Neuronal stem cell (in vitro differentiated cells): ENCODE data around the gene TMEM205.
A peak's percentile ranks its signal among the peaks of the same experiment; 100 is the strongest.

ENCODE experiments used
- DNase-seq: peaks from one replicate; pipeline ENCODE4 v3.0.0-alpha.2; 2013; ENCODE audit warnings: low spot score
- H2AFZ ChIP-seq: one replicate; pipeline ENCODE4 v1.6.1; 2013; ENCODE audit warnings: mild to moderate bottlenecking, low read length, inconsistent platforms
- H2AK5ac ChIP-seq: 2 replicates; pipeline ENCODE4 v1.6.1; 2013; ENCODE audit warnings: low read depth, mild to moderate bottlenecking, inconsistent platforms, low read length, moderate library complexity, mixed read lengths
- H2BK120ac ChIP-seq: 2 replicates; pipeline ENCODE4 v1.6.1; 2013; ENCODE audit warnings: low read depth, mild to moderate bottlenecking, inconsistent platforms, low read length, moderate library complexity, mixed read lengths
- H2BK12ac ChIP-seq: one replicate; pipeline ENCODE4 v1.6.1; 2013; ENCODE audit warnings: low read length, inconsistent platforms
- H2BK15ac ChIP-seq: 2 replicates; pipeline ENCODE4 v1.6.1; 2013; ENCODE audit warnings: mild to moderate bottlenecking, low read length, inconsistent platforms, mixed read lengths
- H2BK5ac ChIP-seq: one replicate; pipeline ENCODE4 v1.6.1; 2013; ENCODE audit warnings: inconsistent platforms, mild to moderate bottlenecking, low read length, moderate library complexity
- H3K14ac ChIP-seq: one replicate; pipeline ENCODE4 v1.6.1; 2013; ENCODE audit warnings: low read length, inconsistent platforms
- H3K18ac ChIP-seq: 2 replicates; pipeline ENCODE4 v1.6.1; 2013; ENCODE audit warnings: low read length, inconsistent platforms
- H3K23ac ChIP-seq: 2 replicates; pipeline ENCODE4 v1.6.1; 2013; ENCODE audit warnings: low read depth, mild to moderate bottlenecking, mixed read lengths, low read length, inconsistent platforms; ENCODE audit not compliant: poor library complexity
- H3K27ac ChIP-seq: replicated peaks from 3 replicates; pipeline ENCODE4 v1.5.1; 2013; ENCODE audit warnings: low read length, inconsistent platforms
- H3K27me3 ChIP-seq, 3 experiments: 2 replicates each; pipeline ENCODE4 v1.6.1; 2013; ENCODE audit warnings: low read length in 3 of 3, mild to moderate bottlenecking in 2 of 3, inconsistent platforms in 1 of 3, low read depth in 1 of 3, mixed read lengths in 1 of 3, moderate library complexity in 1 of 3; ENCODE audit not compliant: control insufficient read depth in 3 of 3, insufficient read depth in 3 of 3
- H3K36me3 ChIP-seq, 2 donors: replicated peaks in 1 of 2; 2 replicates each; pipeline ENCODE4 v1.6.1; 2013; ENCODE audit warnings: low read length in 2 of 2; ENCODE audit not compliant: control insufficient read depth in 2 of 2, insufficient read depth in 2 of 2
- H3K4ac ChIP-seq: 2 replicates; pipeline ENCODE4 v1.6.1; 2013; ENCODE audit warnings: inconsistent platforms, mild to moderate bottlenecking, low read length, moderate library complexity
- H3K4me1 ChIP-seq, 2 donors: 1 replicate in 1 of 2; 2 replicates in 1 of 2; pipeline ENCODE4 v1.6.1; 2013; ENCODE audit warnings: low read length in 2 of 2, low read depth in 1 of 2; ENCODE audit not compliant: control insufficient read depth in 2 of 2, insufficient read depth in 1 of 2
- H3K4me2 ChIP-seq: one replicate; pipeline ENCODE4 v1.6.1; 2013; ENCODE audit warnings: mild to moderate bottlenecking, low read length, inconsistent platforms; ENCODE audit not compliant: insufficient read depth, poor library complexity, severe bottlenecking
- H3K4me3 ChIP-seq, 2 donors: 2 replicates each; pipeline ENCODE4 v1.5.1; 2013; ENCODE audit warnings: low read length in 2 of 2, mild to moderate bottlenecking in 2 of 2, inconsistent platforms in 1 of 2, moderate library complexity in 1 of 2
- H3K79me1 ChIP-seq: one replicate; pipeline ENCODE4 v1.6.1; 2013; ENCODE audit warnings: low read depth, mild to moderate bottlenecking, inconsistent platforms, low read length, moderate library complexity
- H3K9ac ChIP-seq: one replicate; pipeline ENCODE4 v1.6.1; 2013; ENCODE audit warnings: mild to moderate bottlenecking, low read depth, low read length, inconsistent platforms; ENCODE audit not compliant: poor library complexity
- H3K9me3 ChIP-seq, 2 donors: replicated peaks in 1 of 2; 2 replicates each; pipeline versions ENCODE3 to v1.6.1; 2013; ENCODE audit warnings: low read length in 2 of 2, mild to moderate bottlenecking in 2 of 2, inconsistent platforms in 1 of 2, low read depth in 1 of 2, mixed read lengths in 1 of 2, moderate library complexity in 1 of 2; ENCODE audit not compliant: control insufficient read depth in 2 of 2, insufficient read depth in 1 of 2
- H4K8ac ChIP-seq: one replicate; pipeline ENCODE4 v1.6.1; 2013; ENCODE audit warnings: low read depth, mild to moderate bottlenecking, inconsistent platforms, low read length, moderate library complexity
- H4K91ac ChIP-seq: one replicate; pipeline ENCODE4 v1.6.1; 2013; ENCODE audit warnings: low read length, low read depth, mild to moderate bottlenecking, inconsistent platforms; ENCODE audit not compliant: poor library complexity
- WGBS, 2 donors: extraction: QIAGEN DNeasy Blood & Tissue Kit; methylation state at CpG; one replicate each; pipeline ENCODE4 v1.1.7; 2013; ENCODE audit warnings: missing lambda C conversion rate in 2 of 2, mixed read lengths in 1 of 2; ENCODE audit not compliant: insufficient read length in 2 of 2, insufficient replicate concordance in 1 of 2; ENCODE audit errors: extremely low coverage in 2 of 2; 5-methylcytosine and 5-hydroxymethylcytosine counted together

The TMEM205 gene

GRCh38 chr19:11359421-11359820 lies 13.4 kb upstream of the TMEM205 start:
- Histone ChIP-seq H3K18ac (peak overlapping the region; percentile 72), H4K8ac (no peak overlapping the region), H3K14ac (peak overlapping the region; percentile 47), H3K9ac (no peak overlapping the region), H3K23ac (peak overlapping the region; percentile 60), H3K36me3 (no peaks in the 10 kb centered on the region), H3K4ac (no peak overlapping the region), H3K4me1 (peaks cover 4 to 14% of the 10 kb centered on the region in 2 donors), H3K79me1 (no peaks in the 10 kb centered on the region), H2AFZ (no peak overlapping the region), H2AK5ac (peak overlapping the region; percentile 61), H2BK12ac (no peak overlapping the region), H3K27me3 (peaks cover 0 to 18% (median 0%) of the 10 kb centered on the region in 3 experiments), H3K4me2 (peak overlapping the region; percentile 0), H3K4me3 (no peak overlapping the region), H3K27ac (no peak overlapping the region), H2BK15ac (peak overlapping the region; percentile 6), H2BK5ac (peak overlapping the region; percentile 71), H3K9me3 (no peaks in the 10 kb centered on the region), H4K91ac (no peak overlapping the region), H2BK120ac (no peak overlapping the region)
- WGBS, 2 donors, result no CpG with 5 or more reads among the region's 11 CpGs
- DNase-seq, result no peak

GRCh38 chr19:11356676-11357550 lies 10.8 kb upstream of the TMEM205 start:
- no peak overlapping the region for H2BK5ac ChIP-seq
- peak overlapping the region; percentile 12 for H3K9ac ChIP-seq
- H2BK120ac ChIP-seq, result no peak overlapping the region
- peaks cover 5 to 12% of the 10 kb centered on the region in 2 donors for H3K4me1 ChIP-seq
- no CpG with 5 or more reads among the region's 11 CpGs for WGBS, 2 donors
- H3K4me3 ChIP-seq, result no peak overlapping the region
- H4K8ac ChIP-seq, result no peak overlapping the region
- no peak overlapping the region for H2BK15ac ChIP-seq
- no peaks in the 10 kb centered on the region for H3K9me3 ChIP-seq
- no peak overlapping the region for H3K18ac ChIP-seq
- H3K14ac ChIP-seq, result peak overlapping the region; percentile 63
- no peak overlapping the region for H4K91ac ChIP-seq
- no peak overlapping the region for H2AFZ ChIP-seq
- no peaks in the 10 kb centered on the region for H3K36me3 ChIP-seq
- H2AK5ac ChIP-seq, result peak overlapping the region; percentile 84
- no peak overlapping the region for H3K4me2 ChIP-seq
- no peak overlapping the region for H2BK12ac ChIP-seq
- no peak overlapping the region for H3K27ac ChIP-seq
- H3K23ac ChIP-seq, result peak overlapping the region; percentile 81
- H3K4ac ChIP-seq, result peak overlapping the region; percentile 20
- no peaks in the 10 kb centered on the region for H3K79me1 ChIP-seq
- peaks cover 0 to 16% (median 0%) of the 10 kb centered on the region in 3 experiments for H3K27me3 ChIP-seq
- no peak for DNase-seq

GRCh38 chr19:11356074-11356397 lies 10.0 kb upstream of the TMEM205 start:
- Histone ChIP-seq H3K27ac (no peak overlapping the region), H2BK5ac (no peak overlapping the region), H4K91ac (no peak overlapping the region), H2AK5ac (no peak overlapping the region), H3K4ac (no peak overlapping the region), H3K9ac (peak overlapping the region; percentile 85), H3K14ac (peak overlapping the region; percentile 1), H3K36me3 (no peaks in the 10 kb centered on the region), H3K27me3 (peaks cover 0 to 14% (median 0%) of the 10 kb centered on the region in 3 experiments), H2AFZ (no peak overlapping the region), H3K23ac (peak overlapping the region; percentile 20), H2BK120ac (no peak overlapping the region), H2BK12ac (no peak overlapping the region), H3K4me3 (peak overlapping the region; percentile 44 to 73), H3K4me2 (peak overlapping the region; percentile 80), H3K79me1 (no peaks in the 10 kb centered on the region), H3K4me1 (peaks cover 8 to 10% of the 10 kb centered on the region in 2 donors), H2BK15ac (no peak overlapping the region), H3K9me3 (no peaks in the 10 kb centered on the region), H4K8ac (no peak overlapping the region), H3K18ac (peak overlapping the region; percentile 3)
- DNase-seq, result no peak
- no CpG with 5 or more reads among the region's 6 CpGs for WGBS, 2 donors
